Activated T-helper 1 cell treated with anti-CD3 and anti-CD28 coated beads, Interleukin-12 subunit alpha, Interleukin-12 subunit beta, Interleukin-2, Interleukin-4 antibody, amounts not matched to agents 30 ng/mL and 10 ng/mL and 1 ng/mL, durations not matched to agents 14 hours and 24 hours and 36 hours (primary cell): ENCODE measurements around the gene BLACAT1. TPM values are rescaled to one million over a fixed set of nuclear protein-coding genes. Genes with fewer than 3 reads are reported as not detected.

Experiments
- total RNA-seq: library from RNA; stranded (reverse); gene quantifications from 2 replicates; pipeline ENCODE4 v1.2.3, GENCODE V29; 2022

Gene BLACAT1
- total RNA-seq, 1 donor from 2014 or later = 0.16 TPM

Other genes starting within 250 kb of the BLACAT1 start
- gene DSTYK, start 244.3 kb downstream of the BLACAT1 start, total RNA-seq = 34.2 and 35.9 TPM in 2 replicates
- gene TMCC2, start 228.1 kb downstream of the BLACAT1 start, total RNA-seq = 25.0 and 25.2 TPM in 2 replicates
- gene NUAK2, start 134.3 kb downstream of the BLACAT1 start, total RNA-seq = 1.1 and 1.3 TPM in 2 replicates
- gene KLHDC8A, start 99.1 kb downstream of the BLACAT1 start, total RNA-seq = not detected in 2 replicates
- gene LEMD1, start 34.0 kb downstream of the BLACAT1 start, total RNA-seq = not detected in 2 replicates
- gene CDK18, start 48.6 kb upstream of the BLACAT1 start, total RNA-seq = 0.21 and 0.47 TPM in 2 replicates
- gene ELK4, start 176.0 kb upstream of the BLACAT1 start, total RNA-seq = 81.1 and 86.2 TPM in 2 replicates
- 0.81 and 1.1 TPM in 2 replicates for gene SLC45A3, start 224.5 kb upstream of the BLACAT1 start, total RNA-seq